OCI-LY7 (cell line): ENCODE results near the gene COL15A1. TPM values are rescaled to one million over a fixed set of nuclear protein-coding genes. Genes with fewer than 3 reads are reported as not detected.

Source experiments
- BruUV-seq: library from RNA; stranded (reverse); fragments of 400-500 nt; replicated peaks from 2 replicates; lab custom pipeline; 2021; lab: Mats Ljungman, UMichigan
- CTCF ChIA-PET: fragments of 300-600 bp; sonication (Branson Sonifier 250); formaldehyde crosslinking; loops from one replicate; lab custom pipeline; 2022; ENCODE audit warnings: antibody characterized with exemption; ENCODE audit not compliant: unreplicated experiment; lab: Charles Lee
- POLR2A ChIA-PET: fragments of 300-600 bp; sonication (Branson Sonifier 250); formaldehyde crosslinking; loops from one replicate; lab custom pipeline; 2022; ENCODE audit warnings: antibody characterized with exemption; lab: Charles Lee
- DNase-seq: peaks from one replicate; pipeline ENCODE4 v3.0.0-alpha.2; 2015; ENCODE audit warnings: low spot score
- H2AFZ ChIP-seq: fragments of 200-600 bp; sonication (generic), shearing (Covaris generic); 2 replicates; pipeline ENCODE4 v1.6.1; 2014; ENCODE audit warnings: mild to moderate bottlenecking, antibody characterized with exemption, low read length, moderate library complexity
- H3K27ac ChIP-seq: fragments of 200-600 bp; sonication (generic); 2 replicates; pipeline ENCODE4 v1.5.1; 2014; ENCODE audit warnings: mixed run types, low read depth, mild to moderate bottlenecking, moderate library complexity, low read length, inconsistent platforms; ENCODE audit not compliant: poor library complexity, severe bottlenecking
- H3K36me3 ChIP-seq: fragments of 200-600 bp; sonication (generic); 2 replicates; pipeline ENCODE4 v1.6.1; 2014; ENCODE audit warnings: mild to moderate bottlenecking, antibody characterized with exemption, low read length, moderate library complexity, mixed read lengths; ENCODE audit not compliant: insufficient read depth
- H3K4me1 ChIP-seq: fragments of 200-600 bp; sonication (generic); 2 replicates; pipeline ENCODE4 v1.5.1; 2014; ENCODE audit warnings: mild to moderate bottlenecking, low read length; ENCODE audit not compliant: insufficient read depth, poor library complexity, severe bottlenecking
- H3K4me2 ChIP-seq: fragments of 200-600 bp; sonication (generic); 2 replicates; pipeline ENCODE4 v1.6.1; 2014; ENCODE audit warnings: mild to moderate bottlenecking, low read length
- H3K4me3 ChIP-seq: fragments of 200-600 bp; sonication (generic); 2 replicates; pipeline ENCODE4 v1.5.1; 2014; ENCODE audit warnings: mild to moderate bottlenecking, low read depth, low read length; ENCODE audit not compliant: poor library complexity, severe bottlenecking
- H3K79me2 ChIP-seq: fragments of 200-600 bp; sonication (generic); 2 replicates; pipeline ENCODE4 v1.6.1; 2016; ENCODE audit warnings: low read depth, mild to moderate bottlenecking, low read length, moderate library complexity, mixed read lengths; ENCODE audit not compliant: insufficient read depth
- H3K9me2 ChIP-seq: fragments of 200-600 bp; sonication (generic); 2 replicates; pipeline ENCODE4 v1.6.1; 2016; ENCODE audit warnings: mild to moderate bottlenecking, low read length, mixed read lengths; ENCODE audit not compliant: insufficient read depth
- H3K9me3 ChIP-seq: fragments of 200-600 bp; sonication (generic); 2 replicates; pipeline ENCODE4 v1.6.1; 2014; ENCODE audit warnings: mild to moderate bottlenecking, mixed run types, low read length, mixed read lengths
- H4K20me1 ChIP-seq: fragments of 200-600 bp; sonication (generic); 2 replicates; pipeline ENCODE4 v1.6.1; 2014; ENCODE audit warnings: mild to moderate bottlenecking, antibody characterized with exemption, low read length, moderate library complexity, mixed read lengths; ENCODE audit not compliant: insufficient read depth
- CTCF ChIP-seq: fragments of 200-600 bp; sonication (generic); conservative IDR thresholded peaks from 2 replicates; pipeline ENCODE4 v1.5.1; 2014; ENCODE audit warnings: mild to moderate bottlenecking, antibody characterized with exemption, low read length, moderate library complexity, mixed read lengths
- EZH2phosphoT487 ChIP-seq: fragments of 200-600 bp; sonication (generic); IDR thresholded peaks from 2 replicates; pipeline ENCODE4 v1.6.1; 2018; ENCODE audit warnings: low read depth, borderline replicate concordance, mild to moderate bottlenecking, mixed run types, antibody characterized with exemption, low read length, moderate library complexity, mixed read lengths
- intact Hi-C: fragments of 100-400 bp; cut with micrococcal nuclease; formaldehyde crosslinking; loops from one replicate; pipeline ENCODE4 v1.10.0; 2022; ENCODE audit not compliant: unreplicated experiment
- total RNA-seq, 2 experiments: library from RNA; depleted of rRNA in 1 of 2; stranded (reverse); fragments of >200 nt in 1 of 2; shearing (Covaris generic) in 1 of 2; gene quantifications; 2 replicates each; pipeline ENCODE4 v1.2.3, GENCODE V29; 2014 to 2022

Gene COL15A1
- total RNA-seq, 2 experiments from 2014 or later = not detected

GRCh38 chr9:99058964-99059921, 115.5 kb downstream of the COL15A1 start:
- Histone ChIP-seq H3K4me1 (peaks cover 33% of the 10 kb centered on the region), H3K4me3 (peak overlapping the region; percentile 10), H3K9me2 (no peaks in the 10 kb centered on the region), H3K4me2 (peak overlapping the region; percentile 73), H3K36me3 (no peaks in the 10 kb centered on the region; the same call in 1 of the 2 replicates), H3K9me3 (no peaks in the 10 kb centered on the region; the same call in 1 of the 2 replicates), H3K27ac (peak overlapping the region; percentile 46), H3K79me2 (no peaks in the 10 kb centered on the region), H4K20me1 (no peaks in the 10 kb centered on the region), H2AFZ (peak overlapping the region; percentile 89)
- CTCF ChIA-PET = interaction anchor here (1.0 kb wide), 1 partner anchor 36 kb away, joined by 4 read pairs; no protein-coding TSS in a partner anchor
- intact Hi-C loops = loop anchor here (2.0 kb wide), 1 partner anchor 46 kb away; the partner anchor contains the start of gene TGFBR1
- no TSS peak for BruUV-seq
- TF ChIP-seq EZH2phosphoT487 (no peak), CTCF (no peak)
- POLR2A ChIA-PET = interaction anchor here (0.6 to 3.3 kb wide), 9 partner anchors 16 to 63 kb away, joined by 3 to 14 read pairs (median 3); partner anchors contain the start of gene TGFBR1
- DNase-seq = peak; percentile 73

DNA sequence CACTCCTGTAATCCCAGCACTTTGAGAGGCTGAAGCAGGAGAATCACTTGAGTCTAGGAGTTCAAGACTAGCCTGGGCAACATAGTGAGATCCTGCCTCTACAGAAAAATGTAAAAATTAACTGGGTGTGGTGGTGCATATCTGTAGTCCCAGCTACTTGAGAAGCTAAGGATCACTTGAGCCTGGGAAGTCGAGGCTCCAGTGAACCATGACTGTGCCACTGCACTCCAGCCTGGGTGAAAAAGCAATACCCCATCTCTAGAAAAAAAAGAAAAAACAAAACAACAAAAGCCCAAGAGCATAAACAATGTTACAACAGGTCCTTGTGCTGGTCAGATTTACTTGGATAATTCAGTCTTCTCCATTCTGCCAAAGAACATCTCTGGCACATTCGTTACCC, 116.9 kb downstream of the COL15A1 start:
- TF ChIP-seq EZH2phosphoT487 = no peak
- no peak for TF ChIP-seq CTCF
- CTCF ChIA-PET = no interaction called here
- H3K9me3 ChIP-seq = no peaks in the 10 kb centered on the region; the same call in 1 of the 2 replicates
- no TSS peak for BruUV-seq
- no peaks in the 10 kb centered on the region for H4K20me1 ChIP-seq
- H3K4me1 ChIP-seq = peaks cover 33% of the 10 kb centered on the region
- H3K4me3 ChIP-seq = no peak overlapping the region
- DNase-seq = no peak
- H2AFZ ChIP-seq = no peak overlapping the region
- H3K36me3 ChIP-seq = no peaks in the 10 kb centered on the region; the same call in 1 of the 2 replicates
- H3K4me2 ChIP-seq = no peak overlapping the region
- no peak overlapping the region for H3K27ac ChIP-seq
- POLR2A ChIA-PET = interaction anchor here (3.3 kb wide), 1 partner anchor 43 kb away, joined by 14 read pairs; the partner anchor contains the start of gene TGFBR1
- intact Hi-C loops = no loop called here
- H3K9me2 ChIP-seq = no peaks in the 10 kb centered on the region
- H3K79me2 ChIP-seq = no peaks in the 10 kb centered on the region
